ENCODE measurements around the gene PACSIN2. TPM values are rescaled to one million over a fixed set of nuclear protein-coding genes. Genes with fewer than 3 reads are reported as not detected.

Gene PACSIN2
- total RNA-seq, 1 donor from 2014 or later = 93.7 TPM

GRCh38 chr22:42863349-42863961 lies 151.5 kb downstream of the PACSIN2 start:
- TF ChIP-seq CTCF (IDR thresholded peaks at IDR 0.05; ENCODE audit: unreplicated experiment) = no peak
- Mint-ChIP-seq H3K4me1 (ENCODE audit: unreplicated experiment) (peaks cover 11% of the 10 kb centered on the region), H3K27ac (ENCODE audit: unreplicated experiment) (no peak overlapping the region), H3K27me3 (ENCODE audit: unreplicated experiment) (peaks cover 5% of the 10 kb centered on the region), H3K36me3 (ENCODE audit: low read depth, unreplicated experiment) (peaks cover 4% of the 10 kb centered on the region), H3K9me3 (ENCODE audit: unreplicated experiment) (no peaks in the 10 kb centered on the region), H3K4me3 (ENCODE audit: unreplicated experiment) (no peak overlapping the region)
- no peak for DNase-seq (ENCODE audit: low spot score)

DNA sequence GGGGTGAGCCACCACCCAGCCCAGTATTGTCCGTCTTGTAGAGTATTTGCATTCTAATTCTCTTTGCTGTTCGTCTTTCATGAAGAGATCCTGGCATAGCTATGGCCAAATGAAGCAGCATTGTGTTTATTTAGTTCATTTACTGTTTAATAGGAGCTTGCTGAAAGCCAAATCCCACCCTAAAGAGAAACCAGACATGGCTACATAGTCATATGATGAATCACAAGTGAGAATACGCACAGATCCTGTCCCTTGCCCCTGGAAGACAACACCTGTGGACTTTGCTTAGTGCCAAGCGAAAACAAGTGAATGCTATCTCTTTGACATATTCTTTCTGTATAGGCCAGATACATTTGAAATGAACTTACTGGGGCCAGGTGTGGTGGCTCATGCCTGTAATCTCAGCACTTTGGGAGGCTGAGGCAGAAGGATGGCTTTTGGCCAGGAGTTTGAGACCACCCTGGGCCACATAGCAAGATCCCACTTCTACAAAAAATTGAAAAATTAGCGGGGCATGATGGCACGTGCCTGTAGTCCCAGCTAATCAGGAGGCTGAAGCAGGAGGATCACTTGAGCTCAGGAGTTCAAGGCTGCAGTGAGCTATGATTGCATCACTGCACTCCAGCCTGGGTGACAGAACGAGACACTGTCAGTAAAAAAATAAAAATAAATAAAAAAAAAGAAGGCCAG lies 152.8 kb downstream of the PACSIN2 start:
- no peaks in the 10 kb centered on the region for H3K9me3 Mint-ChIP-seq (ENCODE audit: unreplicated experiment)
- no peak overlapping the region for H3K27ac Mint-ChIP-seq (ENCODE audit: unreplicated experiment)
- peaks cover 8% of the 10 kb centered on the region for H3K27me3 Mint-ChIP-seq (ENCODE audit: unreplicated experiment)
- no peak for TF ChIP-seq CTCF (IDR thresholded peaks at IDR 0.05; ENCODE audit: unreplicated experiment)
- DNase-seq (ENCODE audit: low spot score) = no peak
- H3K36me3 Mint-ChIP-seq (ENCODE audit: low read depth, unreplicated experiment) = peaks cover 4% of the 10 kb centered on the region
- H3K4me3 Mint-ChIP-seq (ENCODE audit: unreplicated experiment) = peak overlapping the region; percentile 29
- H3K4me1 Mint-ChIP-seq (ENCODE audit: unreplicated experiment) = peaks cover 4% of the 10 kb centered on the region

GRCh38 chr22:42860968-42861367 lies 154.0 kb downstream of the PACSIN2 start:
- peaks cover 4% of the 10 kb centered on the region for H3K36me3 Mint-ChIP-seq (ENCODE audit: low read depth, unreplicated experiment)
- H3K4me3 Mint-ChIP-seq (ENCODE audit: unreplicated experiment) = no peak overlapping the region
- DNase-seq (ENCODE audit: low spot score) = no peak
- peaks cover 4% of the 10 kb centered on the region for H3K4me1 Mint-ChIP-seq (ENCODE audit: unreplicated experiment)
- H3K9me3 Mint-ChIP-seq (ENCODE audit: unreplicated experiment) = no peaks in the 10 kb centered on the region
- peaks cover 11% of the 10 kb centered on the region for H3K27me3 Mint-ChIP-seq (ENCODE audit: unreplicated experiment)
- TF ChIP-seq CTCF (IDR thresholded peaks at IDR 0.05; ENCODE audit: unreplicated experiment) = no peak
- no peak overlapping the region for H3K27ac Mint-ChIP-seq (ENCODE audit: unreplicated experiment)

DNA sequence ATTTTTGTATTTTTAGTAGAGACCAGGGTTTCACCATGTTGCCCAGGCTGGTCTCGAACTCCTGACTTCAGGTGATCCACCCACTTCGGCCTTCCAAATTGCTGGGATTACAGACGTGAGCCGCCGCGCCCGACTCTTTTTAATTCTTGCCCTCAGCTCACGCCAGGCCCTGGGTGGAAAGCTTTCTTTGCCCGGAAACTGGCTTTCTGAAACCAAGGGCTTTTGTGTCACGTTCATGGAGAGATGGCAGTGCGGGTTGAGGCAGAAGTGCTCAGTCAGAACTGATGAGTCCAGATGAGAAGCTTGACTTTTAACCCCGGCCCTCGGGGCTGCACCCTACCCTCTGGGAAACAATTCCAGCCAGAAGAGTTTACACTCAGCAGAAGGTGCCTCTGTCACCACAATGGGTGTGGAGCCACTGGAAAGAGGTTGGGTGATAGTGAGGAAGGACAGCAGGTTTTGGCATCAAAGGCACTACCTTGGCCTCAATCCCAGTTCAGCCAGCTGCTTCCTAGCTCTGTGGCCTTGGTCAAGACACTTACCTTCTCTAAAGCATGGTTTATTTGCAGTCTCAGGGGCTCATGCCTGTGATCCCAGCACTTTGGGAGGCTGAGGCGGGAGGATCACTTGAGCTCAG lies 157.0 kb downstream of the PACSIN2 start:
- DNase-seq (ENCODE audit: low spot score) = no peak
- Mint-ChIP-seq H3K4me3 (ENCODE audit: unreplicated experiment) (peak overlapping the region; percentile 65), H3K36me3 (ENCODE audit: low read depth, unreplicated experiment) (no peaks in the 10 kb centered on the region), H3K27ac (ENCODE audit: unreplicated experiment) (no peak overlapping the region), H3K4me1 (ENCODE audit: unreplicated experiment) (peaks cover 4% of the 10 kb centered on the region), H3K27me3 (ENCODE audit: unreplicated experiment) (peaks cover 10% of the 10 kb centered on the region), H3K9me3 (ENCODE audit: unreplicated experiment) (no peaks in the 10 kb centered on the region)
- TF ChIP-seq CTCF (IDR thresholded peaks at IDR 0.05; ENCODE audit: unreplicated experiment) = no peak

All from endothelial cell (in vitro differentiated cells).